IPS DF 4.7 (cell line): ENCODE measurements around the gene CDR2L.
"Not testable (repeated sequence)": the region's sequence is repeated elsewhere in the genome, so short reads cannot be mapped to it uniquely, and the experiment has no call there.

Source experiments
- DNase-seq: peaks from one replicate; pipeline ENCODE4 v3.0.0-alpha.2; 2013; ENCODE audit warnings: low spot score; ENCODE audit errors: extremely low read depth

CDR2L gene

GRCh38 chr17:74981318-74981978, 6.0 kb upstream of the CDR2L start:
- no peak for DNase-seq

- DNase-seq: no peak
Measured at GRCh38 chr17:74981979-74982662, 5.3 kb upstream of the CDR2L start.

- DNase-seq: not testable (repeated sequence)
Measured at GRCh38 chr17:74982663-74983313, 4.6 kb upstream of the CDR2L start.

GRCh38 chr17:74986206-74986576, 1.2 kb upstream of the CDR2L start:
- no peak for DNase-seq

- no peak for DNase-seq
Measured at GRCh38 chr17:74987909-74988711, 678 bp downstream of the CDR2L start.

- no peak for DNase-seq
Measured at GRCh38 chr17:74990581-74991105, 3.2 kb downstream of the CDR2L start.

- DNase-seq: no peak
Measured at GRCh38 chr17:74992223-74992622, 4.8 kb downstream of the CDR2L start.

- no peak for DNase-seq
Measured at GRCh38 chr17:74994440-74994839, 7.0 kb downstream of the CDR2L start.

GRCh38 chr17:74995847-74996246, 8.4 kb downstream of the CDR2L start:
- DNase-seq: no peak

- DNase-seq: no peak
Measured at GRCh38 chr17:74998783-74999182, 11.4 kb downstream of the CDR2L start.

GRCh38 chr17:74999523-74999922, 12.1 kb downstream of the CDR2L start:
- DNase-seq: no peak

GRCh38 chr17:75001915-75002843, 14.7 kb downstream of the CDR2L start:
- no peak for DNase-seq

- DNase-seq: no peak
Measured at GRCh38 chr17:75003070-75003956, 15.9 kb downstream of the CDR2L start.

GRCh38 chr17:75003957-75004355, 16.5 kb downstream of the CDR2L start:
- no peak for DNase-seq

- DNase-seq: no peak
Measured at GRCh38 chr17:75004371-75004770, 16.9 kb downstream of the CDR2L start.

GRCh38 chr17:75005291-75005690, 17.9 kb downstream of the CDR2L start:
- no peak for DNase-seq

GRCh38 chr17:75006084-75006483, 18.7 kb downstream of the CDR2L start:
- DNase-seq: not testable (repeated sequence)

- no peak for DNase-seq
Measured at GRCh38 chr17:75006653-75007052, 19.2 kb downstream of the CDR2L start.

- DNase-seq: no peak
Measured at GRCh38 chr17:75008373-75008772, 20.9 kb downstream of the CDR2L start.
